B cell (primary cell): ENCODE data around the gene HJV. TPM values are rescaled to one million over a fixed set of nuclear protein-coding genes. Genes with fewer than 3 reads are reported as not detected.

Source experiments
- ATAC-seq: fragments of 200-7000 bp; cut with Tn5 transposase; one replicate; pipeline ENCODE4 v1.10.0; 2021; ENCODE audit warnings: low read depth, mild to moderate bottlenecking, moderate number of reproducible peaks, moderate library complexity
- CTCF ChIA-PET: fragments of 350-600 bp; sonication (Branson Sonifier 250); formaldehyde crosslinking; loops from one replicate; lab custom pipeline; 2021; ENCODE audit warnings: antibody characterized with exemption, inconsistent platforms; lab: Charles Lee
- POLR2A ChIA-PET: fragments of 350-600 bp; sonication (Branson Sonifier 250); formaldehyde crosslinking; loops from one replicate; lab custom pipeline; 2021; ENCODE audit warnings: antibody characterized with exemption; lab: Charles Lee
- DNase-seq: peaks from one replicate; pipeline ENCODE4 v3.0.0; 2013
- H2AFZ ChIP-seq: 2 replicates; pipeline ENCODE4 v1.6.1; 2012; ENCODE audit warnings: mild to moderate bottlenecking, low read depth, low read length; ENCODE audit not compliant: insufficient read depth, poor library complexity, severe bottlenecking
- H3K27ac ChIP-seq, 2 donors: 1 replicate in 1 of 2; 2 replicates in 1 of 2; pipeline ENCODE4 v1.5.1; 2012 to 2013; ENCODE audit warnings: low read length in 2 of 2, mild to moderate bottlenecking in 2 of 2, moderate library complexity in 1 of 2
- H3K27me3 ChIP-seq, 4 experiments: fragments of 200-600 bp in 1 of 4; sonication (generic) in 1 of 4; replicated peaks in 1 of 4; 1 replicate in 2 of 4; 2 replicates in 2 of 4; pipeline versions ENCODE4 v1.6.1 to v1.7.0; 2013 to 2016; ENCODE audit warnings: low read length in 3 of 4, mild to moderate bottlenecking in 2 of 4, mixed read lengths in 1 of 4, moderate library complexity in 1 of 4; ENCODE audit not compliant: insufficient read depth in 4 of 4, control insufficient read depth in 3 of 4; ENCODE audit errors: control extremely low read depth in 1 of 4
- H3K36me3 ChIP-seq, 2 experiments: replicated peaks in 1 of 2; 1 replicate in 1 of 2; 2 replicates in 1 of 2; pipeline versions ENCODE4 v1.6.1 to v1.7.1; 2013; ENCODE audit warnings: low read length in 1 of 2; ENCODE audit not compliant: insufficient read depth in 2 of 2, control insufficient read depth in 1 of 2; ENCODE audit errors: control extremely low read depth in 1 of 2, extremely low read depth in 1 of 2
- H3K4me1 ChIP-seq, 2 donors: fragments of 200-600 bp in 1 of 2; sonication (generic) in 1 of 2; 1 replicate in 1 of 2; 2 replicates in 1 of 2; pipeline versions ENCODE4 v1.5.1 to v1.6.1; 2013 to 2017; ENCODE audit warnings: low read length in 2 of 2; ENCODE audit not compliant: control insufficient read depth in 2 of 2, insufficient read depth in 2 of 2
- H3K4me2 ChIP-seq: replicated peaks from 2 replicates; pipeline ENCODE3; 2012; ENCODE audit warnings: mild to moderate bottlenecking, low read depth, low read length; ENCODE audit not compliant: poor library complexity, severe bottlenecking
- H3K4me3 ChIP-seq, 5 experiments: fragments of 200-600 bp in 1 of 5; sonication (generic) in 1 of 5; 1 replicate in 3 of 5; 2 replicates in 2 of 5; pipeline versions ENCODE4 v1.5.1 to v1.7.0; 2011 to 2016; ENCODE audit warnings: low read length in 4 of 5, mild to moderate bottlenecking in 4 of 5, low read depth in 2 of 5, control low read depth in 1 of 5, moderate library complexity in 1 of 5; ENCODE audit not compliant: insufficient read depth in 1 of 5; ENCODE audit errors: control extremely low read depth in 1 of 5, extremely low read depth in 1 of 5
- H3K79me2 ChIP-seq: fragments of 200-600 bp; sonication (generic); one replicate; pipeline ENCODE4 v1.6.0; 2016; ENCODE audit warnings: low read length; ENCODE audit not compliant: control insufficient read depth, insufficient read depth
- H3K9ac ChIP-seq: fragments of 200-600 bp; sonication (generic); 2 replicates; pipeline ENCODE4 v1.6.1; 2017; ENCODE audit warnings: mild to moderate bottlenecking, low read length, moderate library complexity
- H3K9me3 ChIP-seq, 3 donors: one replicate each; pipeline versions ENCODE4 v1.6.1 to v1.7.1; 2013; ENCODE audit warnings: low read length in 2 of 3; ENCODE audit not compliant: control insufficient read depth in 2 of 3, insufficient read depth in 1 of 3; ENCODE audit errors: control extremely low read depth in 1 of 3
- H4K20me1 ChIP-seq: 2 replicates; pipeline ENCODE4 v1.6.0; 2012; ENCODE audit warnings: mild to moderate bottlenecking, low read length; ENCODE audit not compliant: insufficient read depth, control insufficient read depth, poor library complexity, severe bottlenecking
- H3K27ac Mint-ChIP-seq: one replicate; pipeline ENCODE4 v1.8.0; 2021; ENCODE audit warnings: mixed read lengths
- H3K27me3 Mint-ChIP-seq: one replicate; pipeline ENCODE4 v1.8.0; 2021; ENCODE audit warnings: mixed read lengths
- H3K4me1 Mint-ChIP-seq: one replicate; pipeline ENCODE4 v1.8.0; 2021; ENCODE audit warnings: mixed read lengths
- H3K4me3 Mint-ChIP-seq: one replicate; pipeline ENCODE4 v1.8.0; 2021; ENCODE audit warnings: mixed read lengths
- H3K9me3 Mint-ChIP-seq: one replicate; pipeline ENCODE4 v1.8.0; 2022; ENCODE audit warnings: mixed read lengths; ENCODE audit not compliant: insufficient read depth
- EZH2 ChIP-seq: IDR thresholded peaks from 2 replicates; pipeline ENCODE4 v1.6.1; 2012; ENCODE audit warnings: borderline replicate concordance, low read depth, mild to moderate bottlenecking, moderate library complexity, low read length; ENCODE audit not compliant: insufficient read depth, poor library complexity, severe bottlenecking
- WGBS: methylation state at CpG from one replicate; pipeline ENCODE4 v1.1.5; 2013; ENCODE audit warnings: missing lambda C conversion rate; ENCODE audit not compliant: insufficient coverage; 5-methylcytosine and 5-hydroxymethylcytosine counted together
- intact Hi-C: fragments of 100-400 bp; cut with micrococcal nuclease; formaldehyde crosslinking; loops from one replicate; pipeline ENCODE4 v1.10.0; 2022
- polyA plus RNA-seq: library from polyadenylated mRNA; depleted of rRNA; stranded (reverse); fragments of >200 nt; gene quantifications from 2 replicates; pipeline ENCODE4 v1.2.3, GENCODE V29; 2012
- total RNA-seq, 2 donors: library from RNA; stranded (reverse); fragments of 120-200 nt in 1 of 2; gene quantifications; 1 replicate in 1 of 2; 2 replicates in 1 of 2; pipeline versions ENCODE4 v1.2.3 to v1.2.4, GENCODE V29; 2013 to 2022
- TF ChIP-seq, protein P1 (sequence below): fragments of 200-600 bp; IDR thresholded peaks from one replicate; pipeline ENCODE4 v1.8.0; 2022; ENCODE audit warnings: antibody characterized with exemption, mild to moderate bottlenecking

Gene HJV
- total and polyA plus RNA-seq, 2 donors (not counting 1 experiment from before 2014, with no cell fraction given): not detected

DNA sequence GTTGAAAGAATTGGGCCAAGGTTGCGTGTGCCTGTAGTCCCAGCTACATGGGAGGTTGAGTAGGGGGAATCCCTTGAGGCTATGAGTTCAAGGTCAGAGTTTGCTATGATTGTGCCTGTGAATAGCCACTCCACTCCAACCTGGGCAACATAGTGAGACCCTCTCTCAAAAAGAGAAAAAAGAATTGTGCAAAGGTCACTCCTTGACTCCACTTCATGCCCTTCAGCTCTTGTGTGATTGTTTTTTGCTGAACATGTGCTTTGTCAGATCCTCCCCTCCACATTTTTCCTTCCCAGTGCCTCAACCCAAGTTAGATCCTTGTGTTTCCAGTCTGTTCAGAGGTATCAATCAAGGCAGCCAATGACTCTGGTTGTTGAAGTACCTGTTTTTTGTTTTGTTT, 33.6 kb downstream of the HJV start:
- Histone ChIP-seq H3K79me2 (peaks cover 30% of the 10 kb centered on the region), H3K9me3 (no peaks in the 10 kb centered on the region), H3K36me3 (peaks cover 0 to 8% of the 10 kb centered on the region in 2 experiments), H3K9ac (no peak overlapping the region), H3K27me3 (no peaks in the 10 kb centered on the region), H4K20me1 (peaks cover 6% of the 10 kb centered on the region), H2AFZ (no peak overlapping the region), H3K4me3 (no peak overlapping the region), H3K4me1 (peaks cover 58 to 61% of the 10 kb centered on the region in 2 donors), H3K4me2 (no peak overlapping the region), H3K27ac (peak overlapping the region in 1 of 2 donors; percentile 62)
- ATAC-seq: no peak
- no CpG with 5 or more reads among the region's 1 CpG for WGBS
- H3K9me3 Mint-ChIP-seq: no peaks in the 10 kb centered on the region
- ChIA-PET POLR2A (interaction anchor here (3.9 to 12.1 kb wide), 3 partner anchors 9 to 14 kb away, joined by 14 to 131 read pairs (median 43); partner anchors contain the start of gene TXNIP), CTCF (interaction anchor here (0.8 to 14.8 kb wide), 7 partner anchors 7 to 57 kb away, joined by 4 to 207 read pairs (median 5); partner anchors contain the start of genes ANKRD34A and POLR3GL)
- intact Hi-C loops: no loop called here
- H3K4me1 Mint-ChIP-seq: peaks cover 79% of the 10 kb centered on the region
- TF ChIP-seq, protein P1, sequence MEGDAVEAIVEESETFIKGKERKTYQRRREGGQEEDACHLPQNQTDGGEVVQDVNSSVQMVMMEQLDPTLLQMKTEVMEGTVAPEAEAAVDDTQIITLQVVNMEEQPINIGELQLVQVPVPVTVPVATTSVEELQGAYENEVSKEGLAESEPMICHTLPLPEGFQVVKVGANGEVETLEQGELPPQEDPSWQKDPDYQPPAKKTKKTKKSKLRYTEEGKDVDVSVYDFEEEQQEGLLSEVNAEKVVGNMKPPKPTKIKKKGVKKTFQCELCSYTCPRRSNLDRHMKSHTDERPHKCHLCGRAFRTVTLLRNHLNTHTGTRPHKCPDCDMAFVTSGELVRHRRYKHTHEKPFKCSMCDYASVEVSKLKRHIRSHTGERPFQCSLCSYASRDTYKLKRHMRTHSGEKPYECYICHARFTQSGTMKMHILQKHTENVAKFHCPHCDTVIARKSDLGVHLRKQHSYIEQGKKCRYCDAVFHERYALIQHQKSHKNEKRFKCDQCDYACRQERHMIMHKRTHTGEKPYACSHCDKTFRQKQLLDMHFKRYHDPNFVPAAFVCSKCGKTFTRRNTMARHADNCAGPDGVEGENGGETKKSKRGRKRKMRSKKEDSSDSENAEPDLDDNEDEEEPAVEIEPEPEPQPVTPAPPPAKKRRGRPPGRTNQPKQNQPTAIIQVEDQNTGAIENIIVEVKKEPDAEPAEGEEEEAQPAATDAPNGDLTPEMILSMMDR: no peak
- no peak for TF ChIP-seq EZH2
- H3K27me3 Mint-ChIP-seq: no peaks in the 10 kb centered on the region
- H3K27ac Mint-ChIP-seq: peak overlapping the region; percentile 86
- DNase-seq: no peak
- no peak overlapping the region for H3K4me3 Mint-ChIP-seq

DNA sequence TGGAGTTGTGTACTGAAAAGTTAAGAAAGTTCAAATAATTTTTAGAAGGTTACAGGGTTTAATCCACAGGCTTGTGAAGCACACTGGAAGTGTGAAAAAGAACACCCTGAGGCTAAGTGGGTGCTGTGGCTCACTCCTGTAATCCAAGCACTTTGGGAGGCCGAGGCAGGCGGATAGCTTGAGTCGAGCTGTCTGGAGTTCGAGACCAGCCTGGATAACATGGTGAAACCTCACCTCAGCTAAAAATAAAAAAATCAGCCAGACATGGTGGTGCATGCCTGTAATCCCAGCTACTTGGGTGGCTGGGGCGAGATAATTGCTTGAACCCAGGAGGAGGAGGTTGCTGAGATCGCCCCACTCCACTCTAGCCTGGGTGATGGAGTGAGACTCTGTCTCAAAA, 35.0 kb downstream of the HJV start:
- no peaks in the 10 kb centered on the region for H4K20me1 ChIP-seq
- no peak overlapping the region for H3K9ac ChIP-seq
- H3K4me1 Mint-ChIP-seq: peaks cover 80% of the 10 kb centered on the region
- no peak overlapping the region for H2AFZ ChIP-seq
- H3K27ac ChIP-seq: peak overlapping the region in 1 of 2 donors; percentile 27
- no peaks in the 10 kb centered on the region for H3K9me3 ChIP-seq
- 90% methylated on average over 2 of the region's 6 CpGs for WGBS
- intact Hi-C loops: no loop called here
- H3K79me2 ChIP-seq: peaks cover 36% of the 10 kb centered on the region
- ATAC-seq: no peak
- peaks cover 59 to 62% of the 10 kb centered on the region in 2 donors for H3K4me1 ChIP-seq
- H3K4me3 Mint-ChIP-seq: no peak overlapping the region
- no peaks in the 10 kb centered on the region for H3K27me3 ChIP-seq
- POLR2A ChIA-PET: interaction anchor here (0.7 to 6.4 kb wide), 3 partner anchors 10 to 21 kb away, joined by 5 to 43 read pairs (median 5); partner anchors contain the start of gene TXNIP
- CTCF ChIA-PET: interaction anchor here (1.1 to 14.8 kb wide), 3 partner anchors 12 to 55 kb away, joined by 4 to 135 read pairs (median 4); no protein-coding TSS in a partner anchor
- no peak for DNase-seq
- no peak for TF ChIP-seq EZH2
- TF ChIP-seq, protein P1: no peak
- H3K36me3 ChIP-seq: no peaks in the 10 kb centered on the region
- no peak overlapping the region for H3K4me2 ChIP-seq
- no peaks in the 10 kb centered on the region for H3K27me3 Mint-ChIP-seq
- H3K4me3 ChIP-seq: no peak overlapping the region
- H3K27ac Mint-ChIP-seq: peak overlapping the region; percentile 84
- no peaks in the 10 kb centered on the region for H3K9me3 Mint-ChIP-seq
